ENCODE measurements around the gene MAMLD1.

MAMLD1 gene

GRCh38 chrX:150478496-150479492 lies 115.7 kb downstream of the MAMLD1 start:
- H3K9ac ChIP-seq = peak overlapping the region; percentile 39; the same call in 1 of the 2 replicates

GRCh38 chrX:150482537-150483206 lies 119.6 kb downstream of the MAMLD1 start:
- Histone ChIP-seq H3K27me3 (ENCODE audit: insufficient read depth, low read depth) (no peaks in the 10 kb centered on the region), H3K36me3 (ENCODE audit: insufficient read depth) (no peaks in the 10 kb centered on the region), H3K4me1 (ENCODE audit: low read depth, poor library complexity, severe bottlenecking) (peaks cover 19% of the 10 kb centered on the region), H2AFZ (ENCODE audit: low read depth) (no peak overlapping the region), H3K4me2 (no peak overlapping the region), H3K79me2 (ENCODE audit: insufficient read depth, low read depth) (no peaks in the 10 kb centered on the region), H4K20me1 (ENCODE audit: insufficient read depth) (no peaks in the 10 kb centered on the region), H3K9ac (no peak overlapping the region), H3K4me3 (IDR thresholded peaks at IDR 0.05; ENCODE audit: insufficient read depth, low read depth, low read length) (no peak overlapping the region), H3K27ac (no peak overlapping the region)
- TF ChIP-seq CTCF (conservative IDR thresholded peaks at IDR 0.05; ENCODE audit: low read depth, low read length) = no peak

More at GRCh38 chrX:150478496-150479492, 115.7 kb downstream of the MAMLD1 start:
- Histone ChIP-seq H3K27me3 (ENCODE audit: insufficient read depth, low read depth) (no peaks in the 10 kb centered on the region), H3K79me2 (ENCODE audit: insufficient read depth, low read depth) (no peaks in the 10 kb centered on the region), H3K4me3 (IDR thresholded peaks at IDR 0.05; ENCODE audit: insufficient read depth, low read depth, low read length) (no peak overlapping the region), H4K20me1 (ENCODE audit: insufficient read depth) (no peaks in the 10 kb centered on the region), H2AFZ (ENCODE audit: low read depth) (peak overlapping the region; percentile 61), H3K4me1 (ENCODE audit: low read depth, poor library complexity, severe bottlenecking) (peaks cover 20% of the 10 kb centered on the region), H3K36me3 (ENCODE audit: insufficient read depth) (no peaks in the 10 kb centered on the region), H3K4me2 (peak overlapping the region; percentile 58), H3K27ac (peak overlapping the region; percentile 59)
- TF ChIP-seq CTCF (conservative IDR thresholded peaks at IDR 0.05; ENCODE audit: low read depth, low read length) = no peak

- no peak overlapping the region for H3K27ac ChIP-seq
- peaks cover 11% of the 10 kb centered on the region for H3K4me1 ChIP-seq (ENCODE audit: low read depth, poor library complexity, severe bottlenecking)
- no peaks in the 10 kb centered on the region for H3K36me3 ChIP-seq (ENCODE audit: insufficient read depth)
- H3K79me2 ChIP-seq (ENCODE audit: insufficient read depth, low read depth) = no peaks in the 10 kb centered on the region
- no peak overlapping the region for H3K4me2 ChIP-seq
- no peaks in the 10 kb centered on the region for H4K20me1 ChIP-seq (ENCODE audit: insufficient read depth)
- no peak overlapping the region for H3K4me3 ChIP-seq (IDR thresholded peaks at IDR 0.05; ENCODE audit: insufficient read depth, low read depth, low read length)
- H3K9ac ChIP-seq = no peak overlapping the region
- no peak for TF ChIP-seq CTCF (conservative IDR thresholded peaks at IDR 0.05; ENCODE audit: low read depth, low read length)
- H3K27me3 ChIP-seq (ENCODE audit: insufficient read depth, low read depth) = no peaks in the 10 kb centered on the region
- H2AFZ ChIP-seq (ENCODE audit: low read depth) = no peak overlapping the region
Observed at GRCh38 chrX:150483356-150483985, 120.4 kb downstream of the MAMLD1 start.

- Histone ChIP-seq H3K9ac (no peak overlapping the region), H3K27me3 (ENCODE audit: insufficient read depth, low read depth) (no peaks in the 10 kb centered on the region), H3K4me3 (IDR thresholded peaks at IDR 0.05; ENCODE audit: insufficient read depth, low read depth, low read length) (no peak overlapping the region), H3K27ac (no peak overlapping the region), H3K79me2 (ENCODE audit: insufficient read depth, low read depth) (no peaks in the 10 kb centered on the region), H4K20me1 (ENCODE audit: insufficient read depth) (no peaks in the 10 kb centered on the region), H2AFZ (ENCODE audit: low read depth) (no peak overlapping the region), H3K4me2 (no peak overlapping the region), H3K36me3 (ENCODE audit: insufficient read depth) (no peaks in the 10 kb centered on the region), H3K4me1 (ENCODE audit: low read depth, poor library complexity, severe bottlenecking) (no peaks in the 10 kb centered on the region)
- peak; percentile 64 for TF ChIP-seq CTCF (conservative IDR thresholded peaks at IDR 0.05; ENCODE audit: low read depth, low read length)
Observed at GRCh38 chrX:150486011-150486410, 122.9 kb downstream of the MAMLD1 start.
